BLaER1 treated with 17β-estradiol and CSF1 and Interleukin-3, amounts not matched to agents 10 nM and 100 nM (cell line): ENCODE results near the gene UBTFL1.
"Not testable (repeated sequence)": the region's sequence is repeated elsewhere in the genome, so short reads cannot be mapped to it uniquely, and the experiment has no call there.

ENCODE experiments used
- H3K27ac ChIP-seq, 11 experiments: shearing (Covaris generic); formaldehyde crosslinking; 2 replicates each; pipeline ENCODE4 v1.8.1; 2022
- H3K27me3 ChIP-seq, 11 experiments: shearing (Covaris generic); formaldehyde crosslinking; 2 replicates each; pipeline ENCODE4 v1.8.1; 2022
- H3K36me3 ChIP-seq, 11 experiments: shearing (Covaris generic); formaldehyde crosslinking; 2 replicates each; pipeline ENCODE4 v1.8.1; 2022
- H3K4me1 ChIP-seq, 10 experiments: shearing (Covaris generic); formaldehyde crosslinking; 2 replicates each; pipeline ENCODE4 v1.8.1; 2022
- H3K4me2 ChIP-seq, 11 experiments: shearing (Covaris generic); formaldehyde crosslinking; 2 replicates each; pipeline ENCODE4 v1.8.1; 2022
- H3K4me3 ChIP-seq, 10 experiments: shearing (Covaris generic); formaldehyde crosslinking; 2 replicates each; pipeline ENCODE4 v1.8.1; 2022
- H3K9ac ChIP-seq, 11 experiments: shearing (Covaris generic); formaldehyde crosslinking; 2 replicates each; pipeline ENCODE4 v1.8.1; 2022
- H3K9me3 ChIP-seq, 11 experiments: shearing (Covaris generic); formaldehyde crosslinking; replicated peaks in 1 of 11; 2 replicates each; pipeline ENCODE4 v1.8.1; 2022
- H4K20me1 ChIP-seq, 11 experiments: shearing (Covaris generic); formaldehyde crosslinking; 2 replicates each; pipeline ENCODE4 v1.8.1; 2022
- Cebpa-rat ChIP-seq, 11 experiments: shearing (Covaris generic); IDR thresholded peaks; 2 replicates each; pipeline ENCODE4 v1.8.1; 2022

UBTFL1 gene

GRCh38 chr11:90085650-90086049 lies at the start of gene UBTFL1:
UBTFL1 (plus strand) TSS chr11:90085950; CDS start chr11:90085950, 0 bp downstream.
- H3K36me3 ChIP-seq, H4K20me1 ChIP-seq, H3K4me1 ChIP-seq, H3K9me3 ChIP-seq, H3K9ac ChIP-seq, H3K4me3 ChIP-seq, H3K27me3 ChIP-seq, H3K4me2 ChIP-seq, H3K27ac ChIP-seq: not testable (repeated sequence)

- H3K9me3 ChIP-seq, H3K4me2 ChIP-seq, H3K4me3 ChIP-seq: not testable (repeated sequence)
These were observed 34.0 kb upstream of the UBTFL1 start for GRCh38 chr11:90051591-90052209.

GRCh38 chr11:90052311-90052710 lies 33.4 kb upstream of the UBTFL1 start:
- H3K27me3 ChIP-seq, H3K36me3 ChIP-seq, H4K20me1 ChIP-seq, H3K4me1 ChIP-seq, H3K9me3 ChIP-seq, H3K27ac ChIP-seq, H3K9ac ChIP-seq, H3K4me3 ChIP-seq, H3K4me2 ChIP-seq: not testable (repeated sequence)

More at GRCh38 chr11:90051591-90052209, 34.0 kb upstream of the UBTFL1 start:
- not testable (repeated sequence) for H3K27me3 ChIP-seq, H3K4me1 ChIP-seq, H3K27ac ChIP-seq, H4K20me1 ChIP-seq, H3K9ac ChIP-seq, H3K36me3 ChIP-seq

- not testable (repeated sequence) for H3K4me1 ChIP-seq, H3K4me2 ChIP-seq, H3K27me3 ChIP-seq, H3K36me3 ChIP-seq, H3K4me3 ChIP-seq, H3K9ac ChIP-seq, H4K20me1 ChIP-seq, H3K9me3 ChIP-seq, H3K27ac ChIP-seq
These were observed 32.2 kb upstream of the UBTFL1 start for GRCh38 chr11:90053545-90053944.

GRCh38 chr11:90088731-90089130 lies 3.0 kb downstream of the UBTFL1 start:
- not testable (repeated sequence) for H3K9ac ChIP-seq, H3K36me3 ChIP-seq

GRCh38 chr11:90095230-90095924 lies 9.6 kb downstream of the UBTFL1 start:
- H3K4me2 ChIP-seq, H3K9me3 ChIP-seq, H3K36me3 ChIP-seq, H3K4me3 ChIP-seq, H3K9ac ChIP-seq, H3K27me3 ChIP-seq, H3K27ac ChIP-seq, H4K20me1 ChIP-seq: not testable (repeated sequence)
- H3K4me1 ChIP-seq = peaks cover 0 to 16% (median 8%) of the 10 kb centered on the region in 10 experiments; a peak in 8 of 20 replicates

More at GRCh38 chr11:90088731-90089130, 3.0 kb downstream of the UBTFL1 start:
- H3K4me2 ChIP-seq, H3K4me1 ChIP-seq, H3K27ac ChIP-seq, H3K27me3 ChIP-seq, H3K4me3 ChIP-seq, H4K20me1 ChIP-seq, H3K9me3 ChIP-seq: not testable (repeated sequence)

- not testable (repeated sequence) for H3K9me3 ChIP-seq, H3K4me3 ChIP-seq, H3K9ac ChIP-seq, H4K20me1 ChIP-seq, H3K36me3 ChIP-seq, H3K27me3 ChIP-seq, H3K27ac ChIP-seq, H3K4me2 ChIP-seq
- H3K4me1 ChIP-seq = peaks cover 0 to 19% (median 8%) of the 10 kb centered on the region in 10 experiments; a peak in 8 of 20 replicates
These were observed 12.5 kb downstream of the UBTFL1 start for GRCh38 chr11:90098261-90098660.

- Histone ChIP-seq H3K27me3 (no peaks in the 10 kb centered on the region), H3K4me3 (no peak overlapping the region), H3K4me2 (no peak overlapping the region), H3K9ac (no peak overlapping the region), H3K36me3 (no peaks in the 10 kb centered on the region), H4K20me1 (no peaks in the 10 kb centered on the region), H3K27ac (no peak overlapping the region), H3K4me1 (peaks cover 0 to 19% (median 8%) of the 10 kb centered on the region in 10 experiments; a peak in 8 of 20 replicates), H3K9me3 (no peaks in the 10 kb centered on the region)
- TF ChIP-seq Cebpa-rat (IDR thresholded peaks at IDR 0.05) = no peak
These were observed 14.7 kb downstream of the UBTFL1 start for GRCh38 chr11:90100431-90100830.

GRCh38 chr11:90113541-90113940 lies 27.8 kb downstream of the UBTFL1 start:
- H3K9me3 ChIP-seq = no peaks in the 10 kb centered on the region
- no peak for TF ChIP-seq Cebpa-rat (IDR thresholded peaks at IDR 0.05)
- no peak overlapping the region for H3K4me2 ChIP-seq

GRCh38 chr11:90120191-90120590 lies 34.4 kb downstream of the UBTFL1 start:
- H3K36me3 ChIP-seq = no peaks in the 10 kb centered on the region
- no peak overlapping the region for H3K9ac ChIP-seq
- no peaks in the 10 kb centered on the region for H3K9me3 ChIP-seq
- no peaks in the 10 kb centered on the region for H4K20me1 ChIP-seq
- no peak overlapping the region for H3K4me3 ChIP-seq
- no peak overlapping the region for H3K4me2 ChIP-seq
- no peaks in the 10 kb centered on the region for H3K27me3 ChIP-seq
- no peak overlapping the region for H3K27ac ChIP-seq
- no peak for TF ChIP-seq Cebpa-rat (IDR thresholded peaks at IDR 0.05)
- H3K4me1 ChIP-seq = peaks cover 0 to 12% (median 0%) of the 10 kb centered on the region in 10 experiments; a peak in 5 of 20 replicates

More at GRCh38 chr11:90113541-90113940, 27.8 kb downstream of the UBTFL1 start:
- H3K27me3 ChIP-seq = no peaks in the 10 kb centered on the region
- no peaks in the 10 kb centered on the region for H4K20me1 ChIP-seq
- H3K4me3 ChIP-seq = no peak overlapping the region
- H3K9ac ChIP-seq = no peak overlapping the region
- no peaks in the 10 kb centered on the region for H3K4me1 ChIP-seq
- H3K27ac ChIP-seq = no peak overlapping the region
- no peaks in the 10 kb centered on the region for H3K36me3 ChIP-seq
